ENCODE measurements around the gene SPAG16. TPM values are rescaled to one million over a fixed set of nuclear protein-coding genes. Genes with fewer than 3 reads are reported as not detected.

The SPAG16 gene
- polyA plus RNA-seq, 1 of the 3 experiments (the other 2 are of a cell fraction): 29.5 TPM

GRCh38 chr2:213249502-213249901, 34.8 kb upstream of the SPAG16 start (continued):
- TF ChIP-seq ZBTB33 (IDR thresholded peaks at IDR 0.05; ENCODE audit: borderline replicate concordance, low read depth) (no peak), USF1 (IDR thresholded peaks at IDR 0.05; ENCODE audit: borderline replicate concordance, low read depth) (no peak), MXI1 (IDR thresholded peaks at IDR 0.05; ENCODE audit: low read depth, low read length) (no peak), MAX (IDR thresholded peaks at IDR 0.05; ENCODE audit: low read depth) (no peak), SIN3A (IDR thresholded peaks at IDR 0.05; ENCODE audit: borderline replicate concordance, low read depth, low read length) (no peak), RAD21 (IDR thresholded peaks at IDR 0.05; ENCODE audit: low read length) (no peak)

GRCh38 chr2:213251618-213252017, 32.6 kb upstream of the SPAG16 start:
- H3K27ac ChIP-seq (ENCODE audit: low read depth in 2 of 2, low read length in 1 of 2): no peak overlapping the region
- TF ChIP-seq YY1 (IDR thresholded peaks at IDR 0.05; ENCODE audit: low read depth): no peak
- TF ChIP-seq NFIC (IDR thresholded peaks at IDR 0.05; ENCODE audit: borderline replicate concordance): 0 out of 2 replicates have a peak, but pooled peaks have one; percentile 13
- no peak for TF ChIP-seq ELF1 (IDR thresholded peaks at IDR 0.05)
- no peak for TF ChIP-seq MXI1 (IDR thresholded peaks at IDR 0.05; ENCODE audit: low read depth, low read length)
- TF ChIP-seq RCOR1 (IDR thresholded peaks at IDR 0.05; ENCODE audit: low read length): no peak
- TF ChIP-seq PBX3 (IDR thresholded peaks at IDR 0.05): 0 out of 2 replicates have a peak, but pooled peaks have one; percentile 21
- no peak for TF ChIP-seq RXRA (IDR thresholded peaks at IDR 0.05; ENCODE audit: borderline replicate concordance, low read depth)
- no peak for TF ChIP-seq FOXJ3 (CRISPR knock-in tag; IDR thresholded peaks at IDR 0.05)
- no peak for TF ChIP-seq ZBTB33 (IDR thresholded peaks at IDR 0.05; ENCODE audit: borderline replicate concordance, low read depth)
- 0 out of 2 replicates have a peak, but pooled peaks have one; percentile 12 for TF ChIP-seq FOSL2 (IDR thresholded peaks at IDR 0.05; ENCODE audit: borderline replicate concordance, low read depth)
- TF ChIP-seq MAX (IDR thresholded peaks at IDR 0.05; ENCODE audit: low read depth): no peak
- no peak for TF ChIP-seq EZH2phosphoT487 (IDR thresholded peaks at IDR 0.05; ENCODE audit: borderline replicate concordance, low read depth)
- TF ChIP-seq CHD2 (IDR thresholded peaks at IDR 0.05; ENCODE audit: low read length, partially characterized antibody): no peak
- TF ChIP-seq MEF2A (IDR thresholded peaks at IDR 0.05; ENCODE audit: borderline replicate concordance, low read depth): no peak
- TF ChIP-seq FOXM1 (IDR thresholded peaks at IDR 0.05; ENCODE audit: low read depth): no peak
- TF ChIP-seq SMC3 (IDR thresholded peaks at IDR 0.05; ENCODE audit: low read depth, low read length): peak; percentile 61
- TF ChIP-seq CTCF (IDR thresholded peaks at IDR 0.05): peak; percentile 68
- TF ChIP-seq IRF3 (IDR thresholded peaks at IDR 0.05; ENCODE audit: low read depth, low read length): no peak
- peak; percentile 90 for TF ChIP-seq RAD21 (IDR thresholded peaks at IDR 0.05; ENCODE audit: low read length)

More at GRCh38 chr2:213251618-213252017, 32.6 kb upstream of the SPAG16 start:
- H3K4me3 ChIP-seq (ENCODE audit: low read depth in 2 of 2, low read length in 1 of 2): peak overlapping the region in 1 of 2 experiments; percentile 21; a peak in 1 of 4 replicates
- no peaks in the 10 kb centered on the region for H4K20me1 ChIP-seq (ENCODE audit: insufficient read depth)
- no peaks in the 10 kb centered on the region for H3K79me2 ChIP-seq (ENCODE audit: insufficient read depth)
- peaks cover 4% of the 10 kb centered on the region for H3F3A ChIP-seq (replicated peaks; ENCODE audit: insufficient read depth)
- no peak overlapping the region for H3K9ac ChIP-seq
- no peak overlapping the region; the same call in 1 of the 2 replicates for H3K4me2 ChIP-seq
- POLR2A ChIA-PET: no interaction called here
- H3K4me1 ChIP-seq (ENCODE audit: control insufficient read depth in 1 of 2, insufficient read depth in 2 of 2, low read depth in 1 of 2, low read length in 1 of 2): peaks cover 0 to 17% of the 10 kb centered on the region in 2 experiments; a peak in 2 of 4 replicates
- CTCF ChIA-PET: interaction anchor here (0.6 to 1.9 kb wide), 10 partner anchors 8 to 1159 kb away, joined by 3 to 8 read pairs (median 3); partner anchors contain the start of genes SPAG16 and VWC2L
- peak overlapping the region; percentile 60; the same call in 1 of the 2 replicates for H2AFZ ChIP-seq (ENCODE audit: low read depth)
- peak; percentile 42 for DNase-seq
- H3K36me3 ChIP-seq (replicated peaks in 1 of 2; ENCODE audit: control insufficient read depth in 1 of 2, insufficient read depth in 2 of 2, low read length in 1 of 2): no peaks in the 10 kb centered on the region
- no peaks in the 10 kb centered on the region for H3K9me2 ChIP-seq
- no peaks in the 10 kb centered on the region for H3K27me3 ChIP-seq (ENCODE audit: insufficient read depth)
- 19% methylated on average over 3 of the region's 3 CpGs for WGBS (ENCODE audit: low lambda C conversion rate)
- no peaks in the 10 kb centered on the region for H3K9me3 ChIP-seq
